ENCODE data around the gene SGK1.

DNA sequence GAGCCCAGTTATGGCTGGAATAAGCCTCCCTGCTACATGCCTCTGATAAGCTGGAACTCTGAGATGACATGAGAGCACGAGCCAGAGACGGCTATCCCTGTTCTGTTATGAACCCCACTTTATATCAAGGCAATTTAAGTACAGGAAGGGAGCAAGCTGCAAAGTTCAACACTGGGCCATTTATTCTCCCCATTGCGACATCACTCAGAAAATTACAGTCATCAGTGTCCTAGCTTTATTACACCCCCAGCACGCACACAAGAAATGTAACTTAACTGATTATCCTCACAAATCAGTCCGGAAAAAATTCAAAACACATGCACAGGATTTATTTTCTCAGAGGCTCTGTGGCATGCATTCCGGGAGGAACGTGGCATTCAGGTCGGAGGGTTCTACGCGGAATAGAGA is 140.2 kb downstream of the SGK1 start:
- TF ChIP-seq CTCF (IDR thresholded peaks at IDR 0.05 in 8 of 11, conservative IDR thresholded peaks at IDR 0.05 in 3 of 11) (no peak), POLR2AphosphoS5 (IDR thresholded peaks at IDR 0.05) (no peak), POLR2A (IDR thresholded peaks at IDR 0.05) (no peak)
